ENCODE results near the gene VWC2. TPM values are rescaled to one million over a fixed set of nuclear protein-coding genes. Genes with fewer than 3 reads are reported as not detected.
A peak's percentile ranks its signal among the peaks of the same experiment; 100 is the strongest.

The VWC2 gene
- total RNA-seq, 1 donor from 2014 or later: not detected

- DNase-seq: no peak
- intact Hi-C loops (cut with micrococcal nuclease): no loop called here
- Mint-ChIP-seq H3K27ac (no peak overlapping the region), H3K4me3 (no peak overlapping the region), H3K9me3 (no peaks in the 10 kb centered on the region), H3K27me3 (peaks cover 32% of the 10 kb centered on the region), H3K4me1 (peaks cover 9% of the 10 kb centered on the region), H3K36me3 (ENCODE audit: low read depth) (no peaks in the 10 kb centered on the region)
- ChIA-PET CTCF (no interaction called here), POLR2A (no interaction called here)
- ATAC-seq (ENCODE audit: low read depth): no peak
- no peak for TF ChIP-seq CTCF (IDR thresholded peaks at IDR 0.05)
Observed at GRCh38 chr7:49770838-49771237, 2.6 kb upstream of the VWC2 start.

- H3K4me3 Mint-ChIP-seq: no peak overlapping the region
- intact Hi-C loops (cut with micrococcal nuclease): no loop called here
- ChIA-PET POLR2A (interaction anchor here (0.6 kb wide), 1 partner anchor 10 kb away, joined by 5 read pairs; no protein-coding TSS in a partner anchor), CTCF (no interaction called here)
- ATAC-seq (ENCODE audit: low read depth): no peak
- no peak overlapping the region for H3K27ac Mint-ChIP-seq
- peaks cover 37% of the 10 kb centered on the region for H3K27me3 Mint-ChIP-seq
- no peak for DNase-seq
- H3K4me1 Mint-ChIP-seq: peaks cover 9% of the 10 kb centered on the region
- no peak for TF ChIP-seq CTCF (IDR thresholded peaks at IDR 0.05)
- H3K36me3 Mint-ChIP-seq (ENCODE audit: low read depth): no peaks in the 10 kb centered on the region
- H3K9me3 Mint-ChIP-seq: no peaks in the 10 kb centered on the region
Observed at GRCh38 chr7:49771427-49772176, 1.8 kb upstream of the VWC2 start.

DNA sequence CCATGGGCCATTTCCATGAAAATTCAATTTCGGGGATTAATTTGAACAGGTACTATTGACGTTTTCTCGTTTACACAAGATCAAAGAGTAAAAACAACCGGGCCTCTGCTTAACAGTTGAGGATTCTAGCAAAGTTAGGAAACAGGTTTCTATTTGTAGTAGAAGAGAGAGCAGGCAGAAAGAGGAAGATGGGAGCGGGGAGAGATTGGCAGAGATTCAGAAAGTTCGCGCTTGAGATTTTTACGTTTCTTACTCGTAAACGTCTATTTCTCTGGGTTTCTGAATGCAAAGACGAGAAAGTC, 571 bp upstream of the VWC2 start:
- Mint-ChIP-seq H3K9me3 (no peaks in the 10 kb centered on the region), H3K27me3 (peaks cover 43% of the 10 kb centered on the region), H3K36me3 (ENCODE audit: low read depth) (no peaks in the 10 kb centered on the region), H3K4me1 (peaks cover 9% of the 10 kb centered on the region), H3K4me3 (peak overlapping the region; percentile 24), H3K27ac (no peak overlapping the region)
- TF ChIP-seq CTCF (IDR thresholded peaks at IDR 0.05): no peak
- ChIA-PET POLR2A (no interaction called here), CTCF (no interaction called here)
- ATAC-seq (ENCODE audit: low read depth): no peak
- DNase-seq: no peak
- intact Hi-C loops (cut with micrococcal nuclease): no loop called here

DNA sequence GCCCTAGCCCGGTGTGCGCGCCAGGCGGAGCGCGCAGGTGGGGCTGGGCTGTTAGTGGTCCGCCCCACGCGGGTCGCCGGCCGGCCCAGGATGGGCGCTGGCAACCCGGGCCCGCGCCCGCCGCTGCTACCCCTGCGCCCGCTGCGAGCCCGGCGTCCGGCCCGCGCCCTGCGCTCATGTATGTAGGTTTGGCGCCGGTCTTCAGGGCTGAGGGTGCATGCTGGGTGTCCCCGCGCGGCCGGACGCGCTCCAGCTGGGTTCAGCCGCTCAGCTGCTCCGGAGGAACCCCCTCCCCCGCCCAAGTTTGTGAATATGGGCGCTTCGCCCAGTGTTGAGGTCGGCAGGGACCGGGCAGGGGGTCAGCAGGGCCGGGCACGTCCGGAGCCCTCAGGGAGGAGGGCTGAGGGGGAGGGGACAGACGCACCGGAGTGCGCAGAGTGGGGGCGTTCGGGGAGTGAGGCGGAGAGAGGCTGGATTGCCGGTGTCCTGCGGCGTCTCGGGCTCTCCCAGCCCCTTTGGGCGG, 559 bp downstream of the VWC2 start:
- no peak for TF ChIP-seq CTCF (IDR thresholded peaks at IDR 0.05)
- Mint-ChIP-seq H3K27me3 (peaks cover 48% of the 10 kb centered on the region), H3K4me1 (peaks cover 9% of the 10 kb centered on the region), H3K9me3 (no peaks in the 10 kb centered on the region), H3K27ac (no peak overlapping the region), H3K36me3 (ENCODE audit: low read depth) (no peaks in the 10 kb centered on the region), H3K4me3 (no peak overlapping the region)
- DNase-seq: no peak
- CTCF ChIA-PET: no interaction called here
- POLR2A ChIA-PET: no interaction called here
- ATAC-seq (ENCODE audit: low read depth): no peak
- intact Hi-C loops (cut with micrococcal nuclease): no loop called here

DNA sequence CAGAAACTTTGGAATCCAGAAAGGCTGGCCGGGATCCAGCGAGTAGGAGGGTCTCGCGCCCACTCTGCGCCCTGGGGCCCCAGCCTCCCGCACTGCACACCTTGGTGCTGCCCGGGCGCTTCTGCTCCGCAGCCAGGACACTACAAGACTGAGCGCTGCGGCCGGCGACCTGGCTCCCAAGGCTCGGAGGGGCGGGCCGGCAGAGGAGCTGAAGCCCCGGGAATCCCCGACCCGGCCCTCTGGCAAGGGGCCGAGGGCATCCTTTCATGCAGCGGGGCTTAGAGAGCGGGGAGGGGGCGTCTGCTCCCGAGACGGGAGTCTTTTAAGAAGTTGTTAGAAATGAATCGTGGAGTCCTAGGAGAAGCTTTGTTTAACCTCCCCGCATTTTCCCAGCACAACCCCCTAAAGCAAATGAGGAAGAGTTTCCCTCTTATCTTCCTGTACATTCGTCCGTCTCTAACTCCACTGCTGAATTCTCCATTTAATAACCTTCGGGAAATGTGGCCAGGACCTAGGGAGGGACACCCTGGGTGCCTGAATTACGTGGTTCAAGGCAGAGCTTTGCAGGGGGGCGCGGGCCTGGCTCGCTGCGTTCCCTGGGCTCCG, 1.1 kb downstream of the VWC2 start:
- intact Hi-C loops (cut with micrococcal nuclease): no loop called here
- H3K27ac Mint-ChIP-seq: no peak overlapping the region
- no peak overlapping the region for H3K4me3 Mint-ChIP-seq
- ChIA-PET POLR2A (no interaction called here), CTCF (no interaction called here)
- DNase-seq: no peak
- H3K36me3 Mint-ChIP-seq (ENCODE audit: low read depth): no peaks in the 10 kb centered on the region
- TF ChIP-seq CTCF (IDR thresholded peaks at IDR 0.05): no peak
- peaks cover 9% of the 10 kb centered on the region for H3K4me1 Mint-ChIP-seq
- H3K27me3 Mint-ChIP-seq: peaks cover 52% of the 10 kb centered on the region
- no peaks in the 10 kb centered on the region for H3K9me3 Mint-ChIP-seq
- ATAC-seq (ENCODE audit: low read depth): no peak
